Islet of Langerhans (tissue), 1 donor: Measurements from ENCODE around the gene EIF3K.

Source experiments
- FAIRE-seq: peaks from one replicate; lab custom pipeline; 2011; peaks lifted over from hg19 to GRCh38; lab: Jason Lieb, UNC

The EIF3K gene

DNA sequence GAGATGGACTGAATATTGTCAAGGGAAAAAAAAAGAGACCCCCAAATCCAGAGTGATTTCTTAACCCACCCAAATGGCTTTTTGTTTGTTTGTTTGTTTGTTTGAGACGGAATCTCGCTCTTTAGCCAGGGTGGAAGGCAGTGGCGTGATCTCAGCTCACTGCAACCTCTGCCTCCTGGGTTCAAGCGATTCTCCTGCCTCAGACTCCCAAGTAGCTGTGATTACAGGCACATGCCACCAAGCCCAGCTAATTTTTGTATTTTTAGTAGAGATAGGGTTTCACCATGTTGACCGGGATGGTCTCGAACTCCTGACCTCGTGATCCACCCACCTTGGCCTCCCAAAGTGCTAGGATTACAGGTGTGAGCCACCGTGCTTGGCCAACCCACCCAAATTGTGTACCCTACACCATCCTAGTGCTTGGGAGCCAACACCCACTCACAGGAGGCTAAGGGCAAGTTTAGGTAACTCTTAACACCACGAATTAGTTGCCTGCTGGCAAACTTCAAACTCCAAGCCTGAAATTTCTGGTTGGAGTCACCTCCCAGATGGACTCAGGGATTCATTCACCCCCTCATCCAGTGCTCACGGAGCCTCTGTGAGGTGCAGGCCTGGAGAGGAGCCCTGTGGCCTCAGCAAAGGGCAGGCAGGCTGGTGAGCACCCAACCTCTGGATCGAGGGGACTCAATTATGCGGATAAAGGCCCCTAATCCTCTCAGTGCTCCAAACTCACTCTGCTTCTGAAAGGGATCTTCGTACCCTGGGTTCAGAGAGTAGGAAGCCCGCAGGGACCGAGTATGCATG is 66.1 kb downstream of the EIF3K start:
- FAIRE-seq: no peak

- no peak for FAIRE-seq
These were observed 66.9 kb downstream of the EIF3K start for GRCh38 chr19:38685666-38686529.

DNA sequence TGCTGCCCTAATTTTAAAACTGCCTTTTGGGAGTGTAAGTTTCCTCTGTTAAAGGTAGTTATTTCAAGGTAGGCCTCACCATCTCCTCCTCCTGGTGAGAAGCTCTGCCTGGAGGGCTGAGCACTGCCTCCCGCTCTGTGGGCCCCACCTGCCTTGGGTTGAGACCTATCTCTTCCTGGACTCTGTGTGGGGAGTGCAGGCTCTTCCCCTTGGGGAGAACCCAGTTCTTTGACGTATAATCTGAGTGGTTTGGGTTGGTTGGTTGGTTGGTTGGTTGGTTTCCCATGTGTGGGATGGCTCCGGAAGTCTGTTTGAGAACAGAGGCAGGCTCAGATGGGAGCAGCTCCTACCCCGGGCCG is 67.5 kb downstream of the EIF3K start:
- no peak for FAIRE-seq
